Measurements from ENCODE around the gene PRKCE. TPM values are rescaled to one million over a fixed set of nuclear protein-coding genes. Genes with fewer than 3 reads are reported as not detected.

Gene PRKCE
- total and polyA plus RNA-seq, 2 donors (not counting 3 experiments of a cell fraction or from before 2014, with no cell fraction given), result 27.9 to 33.9 TPM

- H3K9me3 ChIP-seq (replicated peaks; ENCODE audit: control insufficient read depth, insufficient read depth, low read length), result no peaks in the 10 kb centered on the region
- TF ChIP-seq, protein P1, sequence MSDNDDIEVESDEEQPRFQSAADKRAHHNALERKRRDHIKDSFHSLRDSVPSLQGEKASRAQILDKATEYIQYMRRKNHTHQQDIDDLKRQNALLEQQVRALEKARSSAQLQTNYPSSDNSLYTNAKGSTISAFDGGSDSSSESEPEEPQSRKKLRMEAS (IDR thresholded peaks at IDR 0.05; ENCODE audit: insufficient read depth, insufficient read length), result no peak
- ChIA-PET CTCF (interaction anchor here (0.7 kb wide), 1 partner anchor 46 kb away, joined by 3 read pairs; no protein-coding TSS in a partner anchor), POLR2A (no interaction called here)
- H2AFZ ChIP-seq (ENCODE audit: low read depth, low read length), result no peak overlapping the region
- H4K20me1 ChIP-seq (replicated peaks; ENCODE audit: control insufficient read depth, extremely low read depth, insufficient read depth, low read length), result no peaks in the 10 kb centered on the region
- dilution Hi-C loops (cut with MboI; ENCODE audit: extremely low pct_ligation_motif_present, low sequenced_read_pairs), result no loop called here
- no peak overlapping the region for H3K9ac ChIP-seq (replicated peaks; ENCODE audit: extremely low read depth, insufficient read depth, low read length)
- H3K36me3 ChIP-seq (ENCODE audit: control insufficient read depth in 2 of 2, extremely low read depth in 1 of 2, insufficient read depth in 2 of 2, low read length in 2 of 2), result no peaks in the 10 kb centered on the region
- H3K27ac ChIP-seq (ENCODE audit: insufficient read depth, low read depth, low read length), result no peak overlapping the region
- no peaks in the 10 kb centered on the region for H3K4me1 ChIP-seq (ENCODE audit: control insufficient read depth, extremely low read depth, insufficient read depth, low read length)
- no peak for FAIRE-seq
- no peaks in the 10 kb centered on the region for H3K9me1 ChIP-seq (replicated peaks; ENCODE audit: control insufficient read depth, extremely low read depth, insufficient read depth, low read length)
- peaks cover 2% of the 10 kb centered on the region for H3K79me2 ChIP-seq (ENCODE audit: control insufficient read depth, insufficient read depth, low read length)
- no peak overlapping the region for H3K4me3 ChIP-seq (replicated peaks in 1 of 3; ENCODE audit: insufficient read depth in 1 of 3, low read depth in 1 of 3, low read length in 3 of 3)
- DNase-seq (ENCODE audit: low read depth, low spot score), result no peak
- H3K4me2 ChIP-seq (ENCODE audit: insufficient read depth, low read length), result no peak overlapping the region
- intact Hi-C loops (cut with micrococcal nuclease), result no loop called here
- H3K27me3 ChIP-seq (ENCODE audit: control insufficient read depth in 2 of 2, insufficient read depth in 2 of 2, low read length in 2 of 2), result no peaks in the 10 kb centered on the region
- BruUV-seq (replicated peaks), result no TSS peak
Measured at GRCh38 chr2:45697190-45697589, 45.7 kb downstream of the PRKCE start.

DNA sequence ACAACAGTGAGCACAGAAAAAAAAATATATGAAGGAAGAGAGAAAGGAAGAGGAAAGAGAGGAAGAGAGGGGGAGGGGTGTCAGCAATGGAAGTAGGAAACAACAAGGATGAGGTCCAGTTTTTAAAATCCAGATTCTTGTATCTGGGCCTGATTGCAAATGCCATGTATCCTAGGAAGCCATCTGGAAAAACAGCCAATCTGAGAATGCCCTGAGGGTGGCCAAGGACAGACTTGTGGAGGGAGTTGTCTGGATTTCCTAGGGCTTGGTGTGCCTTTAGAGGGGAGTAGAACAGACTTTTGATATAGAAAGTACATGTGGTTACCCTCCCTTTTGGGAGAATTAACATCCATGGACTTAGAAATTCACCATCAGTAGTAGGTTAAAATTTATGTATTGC is 47.1 kb downstream of the PRKCE start:
- DNase-seq (ENCODE audit: low read depth, low spot score) (no peak), FAIRE-seq (no peak)
- no peaks in the 10 kb centered on the region for H3K9me3 ChIP-seq (replicated peaks; ENCODE audit: control insufficient read depth, insufficient read depth, low read length)
- H3K4me3 ChIP-seq (replicated peaks in 1 of 3; ENCODE audit: insufficient read depth in 1 of 3, low read depth in 1 of 3, low read length in 3 of 3), result no peak overlapping the region
- no peaks in the 10 kb centered on the region for H3K27me3 ChIP-seq (ENCODE audit: control insufficient read depth in 2 of 2, insufficient read depth in 2 of 2, low read length in 2 of 2)
- H3K27ac ChIP-seq (ENCODE audit: insufficient read depth, low read depth, low read length), result no peak overlapping the region
- CTCF ChIA-PET, result interaction anchor here (0.9 to 1.4 kb wide), 5 partner anchors 33 to 80 kb away, joined by 3 to 4 read pairs (median 3); no protein-coding TSS in a partner anchor
- H3K36me3 ChIP-seq (ENCODE audit: control insufficient read depth in 2 of 2, extremely low read depth in 1 of 2, insufficient read depth in 2 of 2, low read length in 2 of 2), result no peaks in the 10 kb centered on the region
- no peaks in the 10 kb centered on the region for H3K4me1 ChIP-seq (ENCODE audit: control insufficient read depth, extremely low read depth, insufficient read depth, low read length)
- no peak for TF ChIP-seq POLR2AphosphoS5 (IDR thresholded peaks at IDR 0.05; ENCODE audit: insufficient read depth, low read depth, low read length)
- TF ChIP-seq, protein P1 (IDR thresholded peaks at IDR 0.05; ENCODE audit: insufficient read depth, insufficient read length), result no peak
- no peak for TF ChIP-seq EZH2 (IDR thresholded peaks at IDR 0.05; ENCODE audit: borderline replicate concordance, low read depth, low read length, severe bottlenecking)
- TF ChIP-seq FOS (IDR thresholded peaks at IDR 0.05; ENCODE audit: borderline replicate concordance, insufficient read depth, low read length), result no peak
- no peak for TF ChIP-seq POLR2A (IDR thresholded peaks at IDR 0.05; ENCODE audit: low read depth, low read length)
- no peak for TF ChIP-seq JUN (IDR thresholded peaks at IDR 0.05; ENCODE audit: borderline replicate concordance, insufficient read depth, insufficient read length, low read depth)
- no peak for TF ChIP-seq GATA2 (IDR thresholded peaks at IDR 0.05; ENCODE audit: insufficient read depth, insufficient read length, low read depth, low read length)
- TF ChIP-seq, protein P2, sequence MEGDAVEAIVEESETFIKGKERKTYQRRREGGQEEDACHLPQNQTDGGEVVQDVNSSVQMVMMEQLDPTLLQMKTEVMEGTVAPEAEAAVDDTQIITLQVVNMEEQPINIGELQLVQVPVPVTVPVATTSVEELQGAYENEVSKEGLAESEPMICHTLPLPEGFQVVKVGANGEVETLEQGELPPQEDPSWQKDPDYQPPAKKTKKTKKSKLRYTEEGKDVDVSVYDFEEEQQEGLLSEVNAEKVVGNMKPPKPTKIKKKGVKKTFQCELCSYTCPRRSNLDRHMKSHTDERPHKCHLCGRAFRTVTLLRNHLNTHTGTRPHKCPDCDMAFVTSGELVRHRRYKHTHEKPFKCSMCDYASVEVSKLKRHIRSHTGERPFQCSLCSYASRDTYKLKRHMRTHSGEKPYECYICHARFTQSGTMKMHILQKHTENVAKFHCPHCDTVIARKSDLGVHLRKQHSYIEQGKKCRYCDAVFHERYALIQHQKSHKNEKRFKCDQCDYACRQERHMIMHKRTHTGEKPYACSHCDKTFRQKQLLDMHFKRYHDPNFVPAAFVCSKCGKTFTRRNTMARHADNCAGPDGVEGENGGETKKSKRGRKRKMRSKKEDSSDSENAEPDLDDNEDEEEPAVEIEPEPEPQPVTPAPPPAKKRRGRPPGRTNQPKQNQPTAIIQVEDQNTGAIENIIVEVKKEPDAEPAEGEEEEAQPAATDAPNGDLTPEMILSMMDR (IDR thresholded peaks at IDR 0.05; ENCODE audit: extremely low read depth in 1 of 2, insufficient read depth in 1 of 2, low read depth in 1 of 2, low read length in 2 of 2), result no peak
- no peak for TF ChIP-seq MYC (IDR thresholded peaks at IDR 0.05; ENCODE audit: low read depth, low read length)
- POLR2A ChIA-PET, result interaction anchor here (0.6 kb wide), 1 partner anchor 175 kb away, joined by 5 read pairs; no protein-coding TSS in a partner anchor
- H2AFZ ChIP-seq (ENCODE audit: low read depth, low read length), result no peak overlapping the region
- H4K20me1 ChIP-seq (replicated peaks; ENCODE audit: control insufficient read depth, extremely low read depth, insufficient read depth, low read length), result no peaks in the 10 kb centered on the region
- H3K9me1 ChIP-seq (replicated peaks; ENCODE audit: control insufficient read depth, extremely low read depth, insufficient read depth, low read length), result no peaks in the 10 kb centered on the region
- no peak overlapping the region for H3K9ac ChIP-seq (replicated peaks; ENCODE audit: extremely low read depth, insufficient read depth, low read length)
- dilution Hi-C loops (cut with MboI; ENCODE audit: extremely low pct_ligation_motif_present, low sequenced_read_pairs) (no loop called here), intact Hi-C loops (cut with micrococcal nuclease) (no loop called here)
- no peak overlapping the region for H3K4me2 ChIP-seq (ENCODE audit: insufficient read depth, low read length)
- BruUV-seq (replicated peaks), result no TSS peak
- no peaks in the 10 kb centered on the region for H3K79me2 ChIP-seq (ENCODE audit: control insufficient read depth, insufficient read depth, low read length)
